ENCODE data around the gene RPL22. TPM values are rescaled to one million over a fixed set of nuclear protein-coding genes. Genes with fewer than 3 reads are reported as not detected.

The RPL22 gene
- total and polyA plus RNA-seq, 10 donors, result 106 to 1,105 (median 369) TPM

- H3K4me1 ChIP-seq, result peaks cover 0 to 18% (median under 1%) of the 10 kb centered on the region in 6 donors
- no peaks in the 10 kb centered on the region for H3K9me3 ChIP-seq
- H3K36me3 ChIP-seq, result no peaks in the 10 kb centered on the region
- TF ChIP-seq POLR2AphosphoS5 (IDR thresholded peaks at IDR 0.05), result no peak
- no peak for TF ChIP-seq CTCF (IDR thresholded peaks at IDR 0.05 in 8 of 11, conservative IDR thresholded peaks at IDR 0.05 in 3 of 11)
- no peak for TF ChIP-seq POLR2A (IDR thresholded peaks at IDR 0.05)
- no peak overlapping the region for H3K4me3 ChIP-seq
- peaks cover 0 to 89% (median 17%) of the 10 kb centered on the region in 7 donors for H3K27me3 ChIP-seq (replicated peaks in 1 of 7)
- intact Hi-C loops (cut with DNase I; ENCODE audit: low total_unique reads), result no loop called here
- 75 to 82% (median 76%) methylated on average over 6 to 12 of the region's 12 CpGs for WGBS, 5 donors
- DNase-seq, result no peak
- H3K27ac ChIP-seq, result no peak overlapping the region
These were observed 33.9 kb downstream of the RPL22 start for GRCh38 chr1:6165441-6165985.

- TF ChIP-seq POLR2A (IDR thresholded peaks at IDR 0.05) (no peak), CTCF (IDR thresholded peaks at IDR 0.05 in 8 of 11, conservative IDR thresholded peaks at IDR 0.05 in 3 of 11) (no peak), POLR2AphosphoS5 (IDR thresholded peaks at IDR 0.05) (no peak)
- intact Hi-C loops (cut with DNase I; ENCODE audit: low total_unique reads), result no loop called here
- H3K27me3 ChIP-seq (replicated peaks in 1 of 7), result peaks cover 0 to 87% (median 13%) of the 10 kb centered on the region in 7 donors
- H3K9me3 ChIP-seq, result no peaks in the 10 kb centered on the region
- peaks cover 0 to 16% (median 0%) of the 10 kb centered on the region in 6 donors for H3K4me1 ChIP-seq
- H3K4me3 ChIP-seq, result no peak overlapping the region
- DNase-seq, result no peak
- H3K27ac ChIP-seq, result no peak overlapping the region
- no peaks in the 10 kb centered on the region for H3K36me3 ChIP-seq
- 74 to 88% (median 80%) methylated on average over 6 to 7 of the region's 7 CpGs for WGBS, 5 donors
These were observed 34.4 kb downstream of the RPL22 start for GRCh38 chr1:6165027-6165426.

GRCh38 chr1:6163973-6164617 is 35.3 kb downstream of the RPL22 start:
- TF ChIP-seq CTCF (IDR thresholded peaks at IDR 0.05 in 8 of 11, conservative IDR thresholded peaks at IDR 0.05 in 3 of 11) (no peak), POLR2A (IDR thresholded peaks at IDR 0.05) (no peak), POLR2AphosphoS5 (IDR thresholded peaks at IDR 0.05) (no peak)
- WGBS, 5 donors, result 74 to 79% (median 77%) methylated on average over 17 to 19 of the region's 19 CpGs
- no peak for DNase-seq

GRCh38 chr1:6163191-6163972 is 36.0 kb downstream of the RPL22 start:
- Histone ChIP-seq H3K4me1 (peaks cover 0 to 16% (median 0%) of the 10 kb centered on the region in 6 donors), H3K27me3 (replicated peaks in 1 of 7) (peaks cover 0 to 81% (median 4%) of the 10 kb centered on the region in 7 donors), H3K27ac (no peak overlapping the region), H3K36me3 (no peaks in the 10 kb centered on the region), H3K9me3 (no peaks in the 10 kb centered on the region), H3K4me3 (no peak overlapping the region)
- intact Hi-C loops (cut with DNase I; ENCODE audit: low total_unique reads), result no loop called here
- 66 to 92% (median 79%) methylated on average over 13 to 15 of the region's 15 CpGs for WGBS, 5 donors
- no peak for TF ChIP-seq CTCF (IDR thresholded peaks at IDR 0.05 in 8 of 11, conservative IDR thresholded peaks at IDR 0.05 in 3 of 11)
- no peak for TF ChIP-seq POLR2AphosphoS5 (IDR thresholded peaks at IDR 0.05)
- no peak for TF ChIP-seq POLR2A (IDR thresholded peaks at IDR 0.05)
- DNase-seq, result no peak

More at GRCh38 chr1:6163973-6164617, 35.3 kb downstream of the RPL22 start:
- Histone ChIP-seq H3K4me3 (no peak overlapping the region), H3K27me3 (replicated peaks in 1 of 7) (peaks cover 0 to 86% (median 4%) of the 10 kb centered on the region in 7 donors), H3K36me3 (no peaks in the 10 kb centered on the region), H3K4me1 (peaks cover 0 to 16% (median 0%) of the 10 kb centered on the region in 6 donors), H3K27ac (no peak overlapping the region), H3K9me3 (no peaks in the 10 kb centered on the region)
- intact Hi-C loops (cut with DNase I; ENCODE audit: low total_unique reads), result no loop called here

Data from spleen (tissue), 11 donors.